Measurements from ENCODE around the gene NXPE4.
"Not testable (repeated sequence)": the region's sequence is repeated elsewhere in the genome, so short reads cannot be mapped to it uniquely, and the experiment has no call there.

The NXPE4 gene

GRCh38 chr11:114609429-114609828 is 13.8 kb upstream of the NXPE4 start:
- no peak for DNase-seq

- not testable (repeated sequence) for DNase-seq
Observed at GRCh38 chr11:114608605-114609004, 13.0 kb upstream of the NXPE4 start.

GRCh38 chr11:114607753-114608459 is 12.3 kb upstream of the NXPE4 start:
- no peak for DNase-seq

- DNase-seq: not testable (repeated sequence)
Observed at GRCh38 chr11:114606802-114607075, 11.2 kb upstream of the NXPE4 start.

- no peak for DNase-seq
Observed at GRCh38 chr11:114606003-114606801, 10.6 kb upstream of the NXPE4 start.

- DNase-seq: no peak
Observed at GRCh38 chr11:114605370-114605769, 9.8 kb upstream of the NXPE4 start.

- DNase-seq: no peak
Observed at GRCh38 chr11:114604886-114605285, 9.3 kb upstream of the NXPE4 start.

GRCh38 chr11:114604179-114604813 is 8.7 kb upstream of the NXPE4 start:
- no peak for DNase-seq

GRCh38 chr11:114603151-114603550 is 7.6 kb upstream of the NXPE4 start:
- DNase-seq: not testable (repeated sequence)

GRCh38 chr11:114598461-114598860 is 2.9 kb upstream of the NXPE4 start:
- DNase-seq: no peak

- DNase-seq: no peak
Observed at GRCh38 chr11:114596175-114596919, 761 bp upstream of the NXPE4 start.

- DNase-seq: no peak
Observed at GRCh38 chr11:114594703-114595102, 883 bp downstream of the NXPE4 start.

GRCh38 chr11:114587398-114587953 is 8.1 kb downstream of the NXPE4 start:
- DNase-seq: no peak

GRCh38 chr11:114586797-114587196 is 8.8 kb downstream of the NXPE4 start:
- no peak for DNase-seq

- DNase-seq: no peak
Observed at GRCh38 chr11:114571712-114572111, 23.9 kb downstream of the NXPE4 start.

- no peak for DNase-seq
Observed at GRCh38 chr11:114569801-114570200, 25.8 kb downstream of the NXPE4 start.

- no peak for DNase-seq
Observed at GRCh38 chr11:114566276-114566675, 29.3 kb downstream of the NXPE4 start.

GRCh38 chr11:114564831-114565230 is 30.8 kb downstream of the NXPE4 start:
- DNase-seq: no peak

GRCh38 chr11:114563077-114563476 is 32.5 kb downstream of the NXPE4 start:
- DNase-seq: no peak

GRCh38 chr11:114562166-114562916 is 33.2 kb downstream of the NXPE4 start:
- no peak for DNase-seq

- no peak for DNase-seq
Observed at GRCh38 chr11:114559425-114560310, 35.9 kb downstream of the NXPE4 start, which contains the start of gene NXPE1. Gene NXPE1 (minus strand): TSS chr11:114559881. CDS start chr11:114551201, 8,680 bp downstream.

Data from activated CD8-positive, alpha-beta memory T cell treated with anti-CD3 and anti-CD28 coated beads, Interleukin-2, amount 50 U/mL, for 4 hours (primary cell).